HG03521 (cell line): ENCODE results near the gene SCAI.
A peak's percentile ranks its signal among the peaks of the same experiment; 100 is the strongest.
"Not testable (repeated sequence)": the region's sequence is repeated elsewhere in the genome, so short reads cannot be mapped to it uniquely, and the experiment has no call there.

Experiments used
- ATAC-seq: cut with Tn5 transposase; IDR thresholded peaks from one replicate; pipeline ENCODE4 v1.9.1; 2021; ENCODE audit warnings: mild to moderate bottlenecking, moderate library complexity; ENCODE audit not compliant: unreplicated experiment

SCAI gene

DNA sequence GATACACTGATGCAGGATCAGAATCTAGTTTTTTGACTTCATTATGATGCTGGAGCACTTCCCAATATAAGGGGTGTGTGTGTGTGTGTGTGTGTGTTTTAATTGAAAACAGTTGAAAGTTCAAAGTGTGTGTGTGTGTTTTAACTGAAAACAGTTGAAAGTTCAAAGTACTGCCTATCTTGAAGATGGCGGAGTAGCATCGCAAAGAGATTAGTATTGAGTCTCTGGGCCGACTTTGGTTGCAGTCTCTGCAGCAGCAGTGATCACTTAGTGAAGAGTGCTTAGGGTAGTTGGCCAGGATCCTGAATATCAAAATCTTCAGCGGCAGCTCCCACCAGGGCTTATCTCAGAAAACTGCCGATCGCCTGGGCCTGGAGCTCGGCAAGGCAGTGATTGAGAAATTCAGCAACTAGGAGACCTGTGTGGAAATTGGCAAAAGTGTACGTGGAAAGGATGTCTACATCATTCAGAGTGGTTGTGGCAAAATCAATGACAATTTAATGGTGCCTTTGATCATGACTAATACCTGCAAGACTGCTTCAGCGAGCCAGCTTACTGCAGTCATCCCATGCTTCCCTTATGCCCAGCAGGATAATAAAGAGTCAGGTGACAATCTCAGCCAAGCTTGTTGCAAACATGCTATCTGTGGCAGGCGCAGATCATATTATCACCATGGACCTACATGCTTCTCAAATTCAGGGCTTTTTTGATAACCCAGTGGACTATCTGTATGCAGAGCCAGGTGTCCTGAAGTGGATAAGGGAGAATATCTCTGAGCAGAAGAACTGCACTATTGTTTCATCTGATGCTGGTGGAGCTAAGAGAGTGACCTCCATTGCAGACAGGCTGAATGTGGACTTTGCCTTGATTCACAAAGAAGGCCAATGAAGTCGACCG, 7.3 kb upstream of the SCAI start:
- ATAC-seq: no peak

DNA sequence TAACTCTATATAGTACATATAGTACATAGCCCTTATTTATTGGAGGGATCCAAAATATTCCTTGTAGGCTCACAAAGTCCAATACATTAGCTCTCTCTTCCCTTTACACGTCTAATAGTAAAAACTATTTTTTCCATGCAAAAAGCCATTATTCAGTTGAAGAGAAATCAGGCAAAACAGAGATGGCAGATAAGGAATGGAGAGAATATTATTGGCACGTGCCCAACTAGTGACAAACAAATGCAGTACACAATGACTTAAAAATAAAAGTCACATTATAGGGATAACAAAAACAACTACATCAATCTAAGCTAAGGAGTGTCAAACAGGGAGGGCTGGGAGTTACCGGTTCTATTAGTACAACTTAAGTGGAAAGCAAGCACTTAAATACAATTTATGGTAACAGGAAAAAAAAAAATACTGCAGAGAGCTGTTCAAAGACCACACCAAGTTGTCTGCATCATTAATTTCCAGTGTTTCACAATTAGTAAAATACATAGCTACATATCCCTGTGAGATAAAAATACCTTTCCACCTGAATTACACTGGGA, 4.1 kb upstream of the SCAI start:
- no peak for ATAC-seq

DNA sequence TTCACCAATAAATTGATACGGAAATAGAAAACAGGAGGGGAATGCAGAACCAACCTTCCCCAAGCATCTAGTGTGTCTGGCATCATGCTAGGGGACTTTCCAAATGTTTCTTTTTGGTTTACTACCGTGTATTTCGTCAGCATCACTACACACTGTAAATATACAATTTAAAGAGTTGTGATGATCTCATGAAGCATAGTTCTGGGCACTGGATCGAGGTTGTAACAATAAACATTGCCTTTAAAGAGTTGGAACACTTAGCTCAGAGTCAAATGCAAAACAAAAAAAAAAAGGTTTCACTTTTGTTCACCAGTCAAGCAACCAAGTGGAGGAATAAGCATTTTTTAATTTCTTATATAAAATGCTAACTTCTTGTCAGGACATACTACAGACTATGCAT, 2.9 kb upstream of the SCAI start:
- ATAC-seq: no peak

DNA sequence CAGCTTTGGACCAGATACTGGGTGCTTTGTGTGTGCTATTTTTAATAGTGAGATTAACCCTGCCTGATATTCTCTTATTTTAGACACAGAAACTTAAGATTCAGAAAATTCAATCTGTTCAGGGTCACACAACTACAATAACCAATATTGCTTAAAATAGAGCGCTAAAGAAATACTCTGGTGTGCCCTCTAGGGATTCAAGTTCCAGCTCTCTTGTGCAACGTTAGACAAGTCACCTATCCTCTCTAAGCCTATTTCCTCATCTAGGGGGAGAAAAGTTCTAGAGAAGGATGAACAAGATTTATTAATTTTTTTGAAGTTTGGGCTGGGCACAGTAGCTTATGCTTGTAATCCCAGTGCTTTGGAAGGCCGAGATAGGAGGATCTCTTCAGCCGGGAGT, 2.1 kb upstream of the SCAI start:
- ATAC-seq: no peak

DNA sequence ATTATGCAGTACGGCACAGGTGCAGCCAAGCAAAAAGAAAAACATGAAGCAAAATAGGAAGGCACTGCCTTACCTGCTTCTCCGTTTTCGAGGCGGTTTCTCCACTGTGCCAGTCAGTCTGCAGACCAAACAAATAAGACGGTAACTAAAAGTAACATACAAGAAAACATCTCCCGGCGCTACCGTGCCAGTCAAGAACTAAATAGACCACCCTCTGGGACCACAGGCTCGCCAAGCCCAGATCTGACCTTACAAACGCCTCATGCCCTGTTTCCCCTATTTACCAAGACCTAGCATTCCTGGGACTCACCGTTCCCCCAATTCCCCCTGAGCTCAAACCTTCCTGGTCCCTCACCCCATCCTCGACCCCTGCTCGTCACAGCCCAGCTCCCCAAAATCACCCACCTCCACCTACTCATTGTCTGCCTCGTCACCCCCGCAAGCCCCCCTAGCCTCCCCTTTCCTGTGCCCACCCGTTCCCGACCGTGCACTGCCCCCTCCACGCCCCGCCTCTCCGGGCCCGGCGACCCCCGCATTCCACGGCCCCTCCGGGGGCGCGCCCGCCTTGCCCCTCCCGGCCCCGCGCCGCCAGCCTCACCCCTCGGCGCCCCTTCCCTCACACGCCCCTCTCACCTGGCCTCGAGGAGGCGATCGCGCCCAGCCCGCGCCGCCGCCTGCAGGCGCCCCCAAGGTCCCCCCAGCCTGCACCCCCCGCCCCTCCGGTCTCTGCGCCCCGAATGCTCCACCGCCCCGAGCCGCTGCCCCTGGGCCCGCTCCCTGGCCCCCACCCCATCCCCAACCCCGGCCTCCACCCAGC, 560 bp downstream of the SCAI start:
- peak; percentile 11 for ATAC-seq

DNA sequence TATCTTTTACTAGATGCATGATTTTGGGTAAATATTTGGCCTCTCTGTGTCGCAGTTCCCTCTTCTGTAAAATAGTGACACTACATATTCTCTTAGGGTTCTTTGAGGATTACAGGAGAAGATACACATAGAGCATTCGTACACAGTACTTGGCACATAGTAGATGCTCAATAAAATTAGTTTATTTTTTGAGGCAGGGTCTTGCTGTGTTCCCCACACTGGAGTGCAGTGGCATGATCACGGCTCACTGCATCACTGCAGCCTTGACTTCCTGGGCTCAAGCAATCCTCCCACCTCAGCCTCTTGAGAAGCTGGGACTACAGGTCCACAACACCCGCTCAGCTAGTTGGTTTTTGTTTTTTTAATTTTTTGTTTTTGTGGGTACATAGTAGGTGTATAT, 1.6 kb downstream of the SCAI start:
- no peak for ATAC-seq

DNA sequence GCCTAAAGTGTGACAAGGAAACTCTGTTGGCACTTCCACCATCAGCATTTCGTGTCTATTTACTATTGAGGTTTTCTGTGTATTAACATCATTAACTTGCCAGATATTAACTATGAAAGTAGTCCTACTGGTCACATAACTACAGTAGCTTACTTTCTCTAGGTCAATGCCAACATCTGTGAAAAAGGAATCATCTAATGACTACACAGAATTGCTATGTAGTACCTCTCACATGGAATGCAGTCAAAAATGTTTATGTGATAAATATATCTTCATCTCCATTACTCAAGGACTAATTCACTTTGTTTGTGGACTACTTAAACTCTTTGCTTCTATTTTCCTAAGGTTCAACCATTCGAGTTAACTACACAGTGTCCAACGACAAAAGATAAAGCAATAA, 2.1 kb downstream of the SCAI start:
- ATAC-seq: no peak

DNA sequence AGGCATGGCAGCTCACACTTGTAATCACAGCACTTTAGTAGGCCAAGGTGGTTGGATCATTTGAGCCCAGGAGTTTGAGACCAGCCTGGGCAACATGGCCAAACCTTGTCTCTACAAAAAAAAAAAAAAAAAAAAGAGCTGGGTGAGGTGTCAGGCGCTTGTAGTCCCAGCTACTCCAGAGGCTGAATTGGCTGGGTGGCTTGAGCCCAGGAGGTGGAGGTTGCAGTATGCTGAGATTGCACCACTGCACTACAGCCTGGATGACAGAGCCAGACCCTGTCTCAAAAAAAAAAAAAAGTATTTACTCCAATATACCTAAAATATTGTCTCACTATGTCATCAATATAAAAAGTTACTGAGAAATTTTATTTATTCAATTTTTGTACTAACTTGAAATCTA, 2.8 kb downstream of the SCAI start:
- no peak for ATAC-seq

DNA sequence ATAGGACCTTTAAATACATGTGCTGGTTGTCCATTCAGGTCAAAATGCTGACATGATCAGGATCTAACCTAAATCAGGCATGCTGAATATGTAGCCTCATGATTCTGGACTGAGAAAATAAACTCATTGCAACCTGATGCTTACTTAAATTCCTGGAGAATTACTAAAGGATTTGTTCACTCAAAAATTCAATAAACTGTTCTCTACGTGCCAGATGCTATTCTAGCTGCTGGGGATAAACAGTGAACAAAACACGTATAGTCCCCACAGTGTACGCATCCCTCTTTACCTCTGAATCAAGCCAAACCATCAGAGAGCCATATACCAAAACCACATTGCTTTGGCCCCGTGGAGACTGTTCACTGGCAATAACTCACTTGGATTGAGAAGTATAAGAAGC, 6.1 kb downstream of the SCAI start:
- no peak for ATAC-seq

DNA sequence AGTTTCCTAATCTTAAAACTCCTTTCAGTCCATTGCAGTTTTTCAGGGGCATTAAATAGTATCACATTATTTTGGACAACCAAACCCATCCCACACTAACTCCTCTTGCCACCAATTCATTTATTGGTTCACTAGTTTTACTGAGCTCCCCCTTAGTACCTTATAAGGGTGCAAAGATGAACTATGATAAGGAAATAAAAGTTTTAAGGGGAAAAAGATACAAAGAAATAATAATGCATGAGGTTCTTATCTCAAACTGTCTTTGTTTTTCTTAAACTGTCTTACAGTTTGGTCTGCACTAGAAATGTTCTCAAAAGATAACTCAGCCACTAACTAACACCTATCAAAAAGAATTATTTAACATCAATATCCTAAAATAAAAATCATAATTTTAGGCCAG, 8.4 kb downstream of the SCAI start:
- no peak for ATAC-seq

DNA sequence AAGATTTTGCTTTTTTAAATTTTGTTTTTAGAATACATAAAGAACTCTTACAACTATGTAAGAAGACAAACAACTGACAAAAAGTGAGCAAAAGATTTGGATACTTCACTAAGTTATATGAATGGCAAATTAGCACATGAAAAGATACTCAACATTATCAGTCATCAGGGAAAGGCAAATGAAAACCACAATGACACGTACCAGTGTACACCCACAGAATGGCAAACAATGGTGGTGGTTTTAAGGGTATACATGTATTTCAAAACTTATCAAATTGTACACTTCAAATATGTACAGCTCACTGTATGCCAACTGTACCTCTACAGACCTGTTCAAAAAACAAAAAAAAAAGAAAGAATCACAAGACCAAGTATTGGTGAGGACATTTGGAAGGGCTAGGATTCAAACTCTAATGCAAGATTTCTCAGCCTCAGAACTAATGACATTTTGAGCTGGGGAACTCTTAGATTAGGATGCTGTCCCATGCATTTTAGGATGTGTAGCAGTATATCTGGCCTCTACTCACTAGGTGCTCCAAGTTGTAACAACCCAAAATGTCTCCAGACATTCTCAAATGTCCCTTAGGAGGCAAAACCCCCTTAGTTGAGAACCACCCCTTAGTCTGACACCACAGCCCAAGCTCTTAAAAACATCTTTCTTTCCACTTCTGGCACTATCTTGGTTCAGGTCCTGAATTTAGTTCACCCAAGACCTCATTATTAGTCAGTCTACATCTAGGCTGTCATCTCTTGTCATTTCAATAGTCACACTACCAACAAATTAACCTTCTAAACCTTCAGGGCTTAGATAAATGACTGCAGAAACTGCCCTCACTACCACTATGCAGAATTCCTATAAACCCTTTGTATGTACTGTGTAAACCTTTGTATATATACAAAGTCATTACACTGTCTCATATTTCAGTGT, 9.7 kb downstream of the SCAI start:
- no peak for ATAC-seq

DNA sequence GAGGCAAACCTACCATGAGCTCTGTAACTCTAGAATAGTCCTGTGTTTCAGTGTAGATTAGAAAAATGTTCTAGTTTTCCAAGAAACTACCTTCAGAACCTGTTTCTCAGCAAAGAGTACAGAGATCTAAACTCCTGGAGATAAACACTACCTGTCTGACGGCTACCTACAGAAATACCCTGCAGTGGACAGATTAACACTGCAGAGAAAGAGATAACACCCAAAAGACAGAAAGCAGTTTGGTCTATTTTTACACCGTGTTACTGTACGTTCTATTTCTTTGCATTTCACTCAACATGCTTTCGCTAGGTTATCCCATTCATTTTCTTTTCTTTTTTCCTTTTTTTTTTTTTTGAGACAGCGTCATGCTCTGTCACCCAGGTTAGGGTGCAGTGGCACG, 11.6 kb downstream of the SCAI start:
- ATAC-seq: no peak

DNA sequence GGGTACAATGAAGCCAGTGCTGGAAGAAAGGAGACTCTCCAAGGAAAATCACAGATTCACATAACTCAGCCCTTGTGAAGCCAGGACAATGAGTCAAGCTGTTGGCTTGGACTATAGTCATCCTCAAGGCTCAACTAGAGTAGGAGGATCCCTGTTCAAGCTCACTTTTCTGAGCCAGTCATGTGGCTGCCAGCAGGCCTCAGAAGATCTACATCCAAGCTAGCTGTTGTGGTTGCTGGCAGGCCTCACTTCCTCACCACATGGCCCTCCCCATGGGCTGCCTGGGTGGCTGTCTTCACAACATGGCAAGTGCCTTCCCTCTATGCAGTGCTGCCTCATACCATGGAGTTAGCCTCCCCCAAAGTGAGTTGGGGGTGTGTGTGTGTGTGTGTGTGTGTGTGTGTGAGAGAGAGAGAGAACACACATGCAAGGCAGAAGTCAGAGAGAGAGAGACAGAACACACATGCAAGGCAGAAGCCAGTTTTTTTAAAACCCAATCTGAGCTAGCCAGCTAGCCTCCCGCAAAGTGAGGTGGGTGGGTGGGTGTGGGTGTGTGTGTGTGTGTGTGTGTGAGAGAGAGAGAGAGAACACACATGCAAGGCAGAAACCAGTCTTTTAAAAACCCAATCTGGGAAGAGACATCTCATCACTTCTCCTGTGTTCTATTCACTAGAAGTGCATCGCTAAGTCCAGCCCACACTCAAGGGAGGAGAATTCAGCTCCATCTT, 17.1 kb downstream of the SCAI start:
- ATAC-seq: peak; percentile 87

DNA sequence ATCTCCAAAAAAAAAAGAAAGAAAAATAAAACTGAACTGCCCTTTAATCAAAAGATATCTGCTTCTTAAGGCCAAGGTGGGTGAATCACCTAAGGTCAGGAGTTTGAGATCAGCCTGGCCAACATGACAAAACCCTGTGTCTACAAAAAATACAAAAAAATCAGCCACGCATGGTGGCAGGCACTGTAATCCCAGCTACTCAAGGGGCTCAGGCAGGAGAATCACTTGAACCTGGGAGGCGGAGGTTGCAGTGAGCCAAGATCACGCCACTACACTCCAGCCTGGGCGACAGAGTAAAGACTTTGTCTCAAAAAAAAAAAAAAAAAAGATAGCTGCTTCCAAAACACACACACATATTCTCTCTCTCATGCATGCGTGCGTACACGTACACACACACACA, 17.8 kb downstream of the SCAI start:
- no peak for ATAC-seq

DNA sequence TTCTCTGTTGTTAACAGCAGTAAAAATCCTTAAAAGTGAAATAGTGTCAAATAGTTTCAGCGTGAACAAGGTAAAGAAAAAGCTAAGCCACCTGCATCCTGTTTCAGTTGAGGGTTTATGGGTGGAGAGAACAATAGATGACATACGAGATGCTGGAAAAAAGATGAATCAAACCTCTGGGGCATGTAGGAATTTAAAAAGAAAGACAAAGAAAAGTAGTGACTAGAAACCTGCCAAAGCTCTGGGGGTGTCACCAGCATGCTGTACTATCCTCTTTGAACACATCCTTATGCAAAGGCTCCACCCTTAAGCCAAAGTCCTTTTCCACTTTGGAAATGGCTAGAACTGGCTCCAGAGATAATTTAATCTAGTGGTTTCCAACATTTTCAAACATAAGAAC, 22.2 kb downstream of the SCAI start:
- ATAC-seq: no peak

DNA sequence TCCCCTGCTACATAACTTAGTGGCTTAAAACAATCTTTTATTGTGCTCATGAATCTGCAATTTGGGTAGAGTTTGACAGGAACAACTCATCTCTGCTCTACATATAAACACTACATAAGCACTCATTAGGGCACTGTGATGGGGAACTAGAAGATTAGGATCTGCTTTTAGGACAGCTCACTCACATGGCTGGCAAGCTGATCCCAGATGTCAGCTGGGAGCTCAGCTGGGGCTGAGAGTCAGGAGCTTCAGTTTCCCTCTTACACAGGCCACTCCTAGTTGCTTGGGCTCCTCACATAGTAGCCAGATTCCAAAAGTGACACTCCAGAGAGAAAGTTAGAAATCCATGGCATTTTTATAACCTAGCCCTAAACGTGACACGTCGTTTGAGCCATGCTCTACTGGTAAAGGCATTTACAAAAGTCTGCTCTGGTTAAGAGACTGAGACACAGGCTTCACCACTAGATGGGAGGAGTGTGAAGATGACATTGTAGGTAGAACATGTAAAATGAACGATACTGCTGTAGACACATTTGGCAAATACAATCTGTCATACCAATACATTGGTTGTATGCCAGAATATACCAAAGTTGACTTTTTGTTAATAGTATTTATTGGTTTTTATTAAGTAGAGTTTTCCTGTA, 23.6 kb downstream of the SCAI start:
- no peak for ATAC-seq

DNA sequence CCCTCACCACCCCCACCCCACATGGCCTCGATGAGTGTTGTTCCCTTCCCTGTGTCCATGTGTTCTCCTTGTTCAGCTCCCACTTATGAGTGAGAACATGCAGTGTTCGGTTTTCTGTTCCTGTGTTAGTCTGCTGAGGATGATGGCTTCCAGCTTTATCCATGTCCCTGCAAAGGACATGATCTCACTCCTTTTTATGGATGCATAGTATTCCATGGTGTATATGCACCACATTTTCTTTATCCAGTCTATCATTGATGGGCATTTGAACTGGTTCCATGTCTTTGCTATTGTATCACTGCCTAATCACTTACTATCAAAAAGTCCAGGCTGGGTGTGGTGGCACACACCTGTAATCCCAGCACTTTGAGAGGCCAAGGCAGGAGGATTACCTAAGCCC, 24.6 kb downstream of the SCAI start:
- ATAC-seq: not testable (repeated sequence)

DNA sequence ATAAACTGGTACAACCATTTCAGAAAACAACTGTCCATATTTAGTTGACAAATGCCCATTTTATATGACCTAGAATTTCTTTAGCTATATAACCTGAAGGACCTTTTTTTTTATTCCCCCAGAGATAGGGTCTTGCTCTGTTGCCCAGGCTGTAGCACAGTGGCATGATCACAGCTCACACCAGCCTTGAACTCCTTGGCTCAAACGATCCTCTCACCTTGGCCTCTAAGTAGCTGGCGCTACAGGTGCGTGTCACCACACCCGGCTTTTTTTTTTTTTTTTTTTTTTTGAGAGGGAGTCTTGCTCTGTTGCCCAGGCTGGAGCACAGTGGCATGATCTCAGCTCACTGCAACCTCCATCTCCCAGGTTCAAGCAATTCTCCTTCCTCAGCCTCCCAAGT, 28.8 kb downstream of the SCAI start:
- not testable (repeated sequence) for ATAC-seq

DNA sequence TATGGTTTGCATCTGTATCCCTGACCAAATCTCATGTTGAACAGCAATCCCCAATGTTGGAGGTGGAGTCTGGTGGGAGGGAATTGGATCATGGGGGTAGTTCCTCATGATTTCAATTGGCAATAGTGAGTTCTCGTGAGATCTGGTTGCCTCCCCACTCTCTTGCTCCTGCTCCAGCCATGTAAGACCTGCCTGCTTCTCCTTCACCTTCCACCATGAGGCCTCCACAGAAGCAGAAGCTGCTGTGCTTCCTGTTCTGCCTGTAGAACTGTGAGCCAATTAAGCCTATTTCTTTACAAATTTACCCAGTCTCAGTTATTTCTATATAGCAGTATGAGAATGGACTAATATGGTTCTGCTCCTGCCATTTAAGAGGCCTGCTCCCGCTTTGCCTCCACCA, 32.9 kb downstream of the SCAI start:
- no peak for ATAC-seq

DNA sequence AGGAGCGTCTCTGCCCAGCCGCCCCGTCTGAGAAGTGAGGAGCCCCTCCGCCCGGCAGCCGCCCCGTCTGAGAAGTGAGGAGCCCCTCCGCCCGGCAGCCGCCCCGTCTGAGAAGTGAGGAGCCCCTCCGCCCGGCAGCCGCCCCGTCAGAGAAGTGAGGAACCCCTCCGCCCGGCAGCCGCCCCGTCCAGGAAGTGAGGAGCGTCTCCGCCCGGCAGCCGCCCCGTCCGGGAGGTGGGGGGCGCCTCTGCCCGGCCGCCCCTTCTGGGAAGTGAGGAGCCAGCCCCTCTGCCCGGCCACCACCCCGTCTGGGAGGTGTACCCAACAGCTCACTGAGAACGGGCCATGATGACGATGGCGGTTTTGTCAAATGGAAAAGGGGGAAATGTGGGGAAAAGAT, 34.8 kb downstream of the SCAI start:
- not testable (repeated sequence) for ATAC-seq
